GM19025 (cell line): ENCODE results near the gene AIMP1.
"Not testable (repeated sequence)": the region's sequence is repeated elsewhere in the genome, so short reads cannot be mapped to it uniquely, and the experiment has no call there.

Source experiments
- ATAC-seq: cut with Tn5 transposase; IDR thresholded peaks from one replicate; pipeline ENCODE4 v1.9.1; 2021; ENCODE audit warnings: mild to moderate bottlenecking, low read depth, moderate library complexity; ENCODE audit not compliant: unreplicated experiment

Gene AIMP1

GRCh38 chr4:106398898-106399297 lies 82.5 kb downstream of the AIMP1 start:
- not testable (repeated sequence) for ATAC-seq
